HG02623 (cell line): Measurements from ENCODE around the gene GHR.

Experiments
- ATAC-seq: cut with Tn5 transposase; IDR thresholded peaks from one replicate; pipeline ENCODE4 v1.9.1; 2021; ENCODE audit warnings: moderate library complexity; ENCODE audit not compliant: unreplicated experiment

Gene GHR

DNA sequence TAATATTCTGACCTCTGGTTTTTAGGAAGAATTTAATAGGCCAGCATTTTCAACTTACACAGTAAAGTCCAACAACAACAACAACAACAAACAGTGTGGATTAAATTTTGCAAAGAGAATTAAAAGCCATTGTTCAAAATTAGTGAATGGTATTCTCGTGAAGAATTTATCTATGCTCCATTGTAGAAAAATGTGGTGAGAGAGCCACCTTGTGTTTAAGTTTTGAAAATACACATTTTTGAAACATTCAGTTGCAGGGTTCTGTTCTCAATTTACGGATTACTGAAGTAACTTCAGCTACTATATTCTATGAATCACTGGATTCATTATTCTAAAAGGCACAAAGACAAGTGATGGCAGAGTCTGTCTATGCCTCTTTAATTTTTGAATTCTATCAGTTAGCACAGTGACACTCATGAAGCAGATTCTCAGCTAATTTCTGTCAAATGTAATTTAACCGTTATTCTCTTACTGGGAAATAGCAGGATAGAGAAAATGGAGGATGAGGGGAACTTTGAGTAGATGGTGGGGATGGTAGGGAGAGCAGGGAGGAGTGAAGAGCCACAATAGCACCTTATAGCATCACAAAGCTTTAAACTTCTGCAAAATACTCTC, 344.4 kb downstream of the GHR start:
- ATAC-seq: no peak

DNA sequence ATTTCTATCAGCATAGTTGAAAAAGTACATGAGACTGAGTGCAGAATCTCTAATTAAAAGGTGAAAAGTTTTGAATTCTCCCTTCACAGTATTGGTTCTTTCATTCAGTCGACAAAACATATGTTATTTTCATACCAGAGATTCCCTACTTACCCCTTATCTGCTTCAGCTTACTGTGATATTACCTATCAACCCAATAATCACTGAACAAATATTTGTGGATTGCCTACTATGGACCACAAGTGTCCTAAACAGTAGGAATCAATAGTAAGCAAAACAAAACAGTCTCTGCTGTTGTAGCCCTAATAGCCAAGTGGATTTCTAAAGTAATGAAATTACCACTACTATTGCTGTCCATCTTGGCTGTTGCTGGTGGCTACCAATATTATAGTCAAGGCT, 344.9 kb downstream of the GHR start:
- no peak for ATAC-seq

DNA sequence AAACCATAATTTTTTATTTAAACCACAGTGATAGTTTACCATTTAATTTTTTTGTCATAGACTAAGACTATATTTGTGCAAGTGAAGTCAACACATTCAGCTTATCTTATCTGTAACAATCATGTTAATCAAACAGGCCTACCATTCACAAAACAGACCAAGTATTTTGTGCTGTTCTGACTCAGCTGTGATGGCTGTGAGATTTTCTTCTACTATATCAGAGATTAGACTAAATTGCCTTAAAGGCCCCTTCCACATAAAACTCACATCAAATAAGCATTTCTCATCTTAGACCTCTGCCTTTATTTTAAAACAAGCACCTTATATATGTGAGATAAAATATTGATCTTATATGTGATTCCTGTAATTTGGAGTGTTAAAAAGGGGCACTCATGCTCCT, 346.8 kb downstream of the GHR start:
- ATAC-seq: no peak
